Measurements from ENCODE around the gene PWWP2B. TPM values are rescaled to one million over a fixed set of nuclear protein-coding genes. Genes with fewer than 3 reads are reported as not detected.

Gene PWWP2B
- total and polyA plus RNA-seq, 2 of the 8 experiments (the other 6 are each of a cell fraction or from before 2014, with no cell fraction given) = 5.3 to 10.8 TPM

DNA sequence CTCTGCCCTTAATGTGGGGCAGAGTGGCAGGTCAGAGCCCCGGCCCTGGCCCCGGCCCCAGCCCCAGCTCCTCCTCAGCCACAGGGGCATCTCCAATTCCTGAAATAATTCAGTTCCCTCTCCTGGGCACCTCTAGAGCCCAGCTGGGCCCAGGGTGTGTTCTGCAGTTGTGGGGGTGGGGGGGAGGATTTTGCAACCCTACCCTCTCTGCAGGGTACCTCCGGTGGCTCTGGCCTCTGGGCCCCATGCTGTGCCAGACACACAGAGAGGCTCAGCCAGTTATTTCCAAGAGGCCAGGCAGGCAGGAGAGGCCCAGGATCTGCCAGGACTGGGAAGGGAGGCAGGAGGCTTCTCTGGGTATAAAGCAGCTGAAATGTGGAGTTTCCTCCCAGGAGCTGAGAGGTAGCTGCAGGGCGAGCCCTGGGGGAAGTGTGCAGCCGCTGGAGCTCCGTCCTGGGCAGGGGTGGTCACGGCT lies 47.9 kb downstream of the PWWP2B start:
- DNase-seq (ENCODE audit: low read depth in 1 of 2, low spot score in 2 of 2) (no peak), FAIRE-seq (no peak)
- Histone ChIP-seq H4K5ac (ENCODE audit: insufficient read length, low read depth, low read length) (peak overlapping the region; percentile 26), H3K36me3 (ENCODE audit: control insufficient read depth in 2 of 4, insufficient read depth in 4 of 4, low read length in 3 of 4) (no peaks in the 10 kb centered on the region), H3K4me3 (ENCODE audit: extremely low read depth in 1 of 4, insufficient read depth in 2 of 4, low read depth in 3 of 4, low read length in 4 of 4) (no peak overlapping the region), H4K8ac (ENCODE audit: extremely low read depth, insufficient read depth, low read length) (peak overlapping the region; percentile 65; the same call in 1 of the 2 replicates), H3K18ac (ENCODE audit: extremely low read depth, low read length) (peak overlapping the region; percentile 81; the same call in 1 of the 2 replicates), H3K79me1 (ENCODE audit: low read depth, low read length) (peaks cover 3% of the 10 kb centered on the region), H2BK5ac (ENCODE audit: low read depth, low read length) (peak overlapping the region; percentile 82; the same call in 1 of the 2 replicates), H2AFZ (ENCODE audit: low read length) (no peak overlapping the region), H3K9me3 (ENCODE audit: insufficient read depth in 2 of 2, low read depth in 1 of 2, low read length in 1 of 2) (no peaks in the 10 kb centered on the region), H3K4me1 (replicated peaks in 1 of 4; ENCODE audit: control insufficient read depth in 3 of 4, insufficient read depth in 4 of 4, low read length in 3 of 4) (peaks cover 3 to 30% (median 18%) of the 10 kb centered on the region in 4 experiments; a peak in 6 of 7 replicates), H2AK5ac (ENCODE audit: low read depth, low read length) (no peak overlapping the region), H3K9ac (replicated peaks in 1 of 4; ENCODE audit: extremely low read depth in 1 of 4, low read depth in 3 of 4, low read length in 3 of 4) (no peak overlapping the region), H2BK120ac (replicated peaks; ENCODE audit: low read depth, low read length) (peak overlapping the region; percentile 61), H3K27me3 (replicated peaks in 1 of 4; ENCODE audit: control insufficient read depth in 3 of 4, extremely low read depth in 1 of 4, insufficient read depth in 3 of 4, low read length in 3 of 4) (no peaks in the 10 kb centered on the region), H3K23ac (ENCODE audit: insufficient read length) (no peak overlapping the region), H3K4me2 (ENCODE audit: insufficient read depth in 1 of 2, low read depth in 2 of 2, low read length in 2 of 2) (peak overlapping the region in 1 of 2 experiments; percentile 43; a peak in 2 of 4 replicates), H4K20me1 (replicated peaks in 1 of 2; ENCODE audit: control insufficient read depth in 1 of 2, insufficient read depth in 2 of 2, low read length in 2 of 2) (peaks cover 0 to 4% of the 10 kb centered on the region in 2 experiments), H3K79me2 (ENCODE audit: control insufficient read depth in 1 of 2, insufficient read depth in 2 of 2, low read length in 2 of 2) (no peaks in the 10 kb centered on the region), H4K91ac (replicated peaks; ENCODE audit: insufficient read length, low read length) (peak overlapping the region; percentile 100), H3K23me2 (ENCODE audit: low read depth, low read length) (peaks cover 2% of the 10 kb centered on the region; the same call in 1 of the 2 replicates), H3K14ac (ENCODE audit: insufficient read length) (no peak overlapping the region), H2BK15ac (ENCODE audit: low read length) (no peak overlapping the region), H3K4ac (replicated peaks; ENCODE audit: insufficient read length, low read depth, low read length) (no peak overlapping the region), H3K27ac (ENCODE audit: low read depth, low read length) (no peak overlapping the region), H2BK12ac (ENCODE audit: low read depth, low read length) (0 out of 2 replicates have a peak overlapping the region, but pooled peaks have one; percentile 68), H3K56ac (replicated peaks; ENCODE audit: insufficient read length, low read depth, low read length) (no peak overlapping the region), H2BK20ac (ENCODE audit: low read length) (0 out of 2 replicates have a peak overlapping the region, but pooled peaks have one; percentile 66)
- 50% methylated on average over 6 of the region's 7 CpGs; no CpG with 5 or more reads in 1 of the 2 experiments for whole genome bisulfite sequencing, 2 experiments (ENCODE audit: extremely low coverage in 1 of 2, insufficient coverage in 1 of 2, insufficient read length in 1 of 2, insufficient replicate concordance in 2 of 2, low coverage in 1 of 2, low lambda C conversion rate in 2 of 2, missing lambda C conversion rate in 1 of 2)
- CTCF ChIA-PET (ENCODE audit: partially characterized antibody) = interaction anchor here (0.9 to 3.0 kb wide), 6 partner anchors 9 to 45 kb away, joined by 3 to 13 read pairs (median 4); no protein-coding TSS in a partner anchor
- POLR2A ChIA-PET (ENCODE audit: partially characterized antibody) = interaction anchor here (0.7 to 1.6 kb wide), 8 partner anchors 8 to 61 kb away, joined by 3 to 8 read pairs (median 4); no protein-coding TSS in a partner anchor
- TF ChIP-seq POU5F1 (IDR thresholded peaks at IDR 0.05; ENCODE audit: low read depth, low read length) = no peak
- TF ChIP-seq HDAC2 (IDR thresholded peaks at IDR 0.05; ENCODE audit: borderline replicate concordance in 1 of 2, low read depth in 2 of 2, low read length in 2 of 2) = no peak
- TF ChIP-seq BRCA1 (IDR thresholded peaks at IDR 0.05; ENCODE audit: low read depth, low read length) = no peak
- no peak for TF ChIP-seq JUND (IDR thresholded peaks at IDR 0.05; ENCODE audit: low read length)

Measured in H1 (cell line).